Astrocyte (in vitro differentiated cells and primary cell): ENCODE data around the gene ASB5. TPM values are rescaled to one million over a fixed set of nuclear protein-coding genes. Genes with fewer than 3 reads are reported as not detected.
"Not testable (repeated sequence)": the region's sequence is repeated elsewhere in the genome, so short reads cannot be mapped to it uniquely, and the experiment has no call there.

Experiments used
- DNase-seq: peaks from one replicate; pipeline ENCODE4 v3.0.0-alpha.2; 2010; ENCODE audit warnings: low read depth
- FAIRE-seq: peaks from 2 replicates; lab custom pipeline; 2011; peaks lifted over from hg19 to GRCh38; lab: Jason Lieb, UNC
- H2AFZ ChIP-seq: 2 replicates; pipeline ENCODE4 v1.6.0; 2012; ENCODE audit warnings: low read depth, low read length, inconsistent platforms
- H3K27ac ChIP-seq: 2 replicates; pipeline ENCODE4 v1.5.1; 2011; ENCODE audit warnings: low read depth, low read length, inconsistent platforms
- H3K27me3 ChIP-seq: 2 replicates; pipeline ENCODE4 v1.6.0; 2011; ENCODE audit warnings: low read length, inconsistent platforms; ENCODE audit not compliant: insufficient read depth
- H3K36me3 ChIP-seq: 2 replicates; pipeline ENCODE4 v1.5.1; 2011; ENCODE audit warnings: low read length, inconsistent platforms; ENCODE audit not compliant: insufficient read depth
- H3K4me1 ChIP-seq: 2 replicates; pipeline ENCODE4 v1.5.1; 2011; ENCODE audit warnings: low read length, inconsistent platforms; ENCODE audit not compliant: insufficient read depth
- H3K4me2 ChIP-seq: 2 replicates; pipeline ENCODE4 v1.6.0; 2012; ENCODE audit warnings: low read length, inconsistent platforms
- H3K4me3 ChIP-seq: 2 replicates; pipeline ENCODE4 v1.5.1; 2011; ENCODE audit warnings: low read depth, mild to moderate bottlenecking, low read length, inconsistent platforms; ENCODE audit not compliant: insufficient read depth
- H3K79me2 ChIP-seq: 2 replicates; pipeline ENCODE4 v1.6.0; 2012; ENCODE audit warnings: mild to moderate bottlenecking, low read length, inconsistent platforms; ENCODE audit not compliant: insufficient read depth
- H3K9ac ChIP-seq: 2 replicates; pipeline ENCODE4 v1.6.0; 2012; ENCODE audit warnings: mild to moderate bottlenecking, low read length, inconsistent platforms
- H3K9me3 ChIP-seq: 2 replicates; pipeline ENCODE4 v1.5.1; 2012; ENCODE audit warnings: low read depth, mild to moderate bottlenecking, low read length, inconsistent platforms; ENCODE audit not compliant: insufficient read depth
- H4K20me1 ChIP-seq: 2 replicates; pipeline ENCODE4 v1.6.0; 2012; ENCODE audit warnings: low read length, inconsistent platforms; ENCODE audit not compliant: insufficient read depth
- H3K27ac Mint-ChIP-seq: one replicate; pipeline ENCODE4 v1.8.0; 2021; ENCODE audit warnings: mild to moderate bottlenecking, mixed read lengths; ENCODE audit not compliant: unreplicated experiment
- H3K27me3 Mint-ChIP-seq: one replicate; pipeline ENCODE4 v1.8.0; 2021; ENCODE audit warnings: low read depth, mixed read lengths; ENCODE audit not compliant: unreplicated experiment
- H3K36me3 Mint-ChIP-seq: one replicate; pipeline ENCODE4 v1.8.0; 2021; ENCODE audit warnings: low read depth, mixed read lengths; ENCODE audit not compliant: unreplicated experiment
- H3K4me1 Mint-ChIP-seq: one replicate; pipeline ENCODE4 v1.8.0; 2021; ENCODE audit warnings: low read depth, mixed read lengths; ENCODE audit not compliant: unreplicated experiment
- H3K4me3 Mint-ChIP-seq: one replicate; pipeline ENCODE4 v1.8.0; 2021; ENCODE audit warnings: mild to moderate bottlenecking, moderate library complexity, mixed read lengths; ENCODE audit not compliant: unreplicated experiment
- H3K9me3 Mint-ChIP-seq: one replicate; pipeline ENCODE4 v1.8.0; 2021; ENCODE audit warnings: mild to moderate bottlenecking, mixed read lengths; ENCODE audit not compliant: unreplicated experiment
- CTCF ChIP-seq: IDR thresholded peaks from 2 replicates; pipeline ENCODE4 v1.5.1; 2011; ENCODE audit warnings: low read depth, mild to moderate bottlenecking, inconsistent platforms, low read length, moderate library complexity; ENCODE audit not compliant: insufficient read depth
- EZH2 ChIP-seq: IDR thresholded peaks from 2 replicates; pipeline ENCODE4 v1.6.1; 2012; ENCODE audit warnings: mild to moderate bottlenecking, low read length, inconsistent platforms; ENCODE audit not compliant: insufficient read depth
- total RNA-seq: library from RNA; stranded (reverse); gene quantifications from 2 replicates; pipeline ENCODE4 v1.2.1, GENCODE V29; 2021

The ASB5 gene
- total RNA-seq, 1 donor from 2014 or later, result 0.43 TPM

GRCh38 chr4:176223561-176223960, 45.5 kb downstream of the ASB5 start:
- no peaks in the 10 kb centered on the region for H3K4me1 ChIP-seq

GRCh38 chr4:176222149-176222548, 46.9 kb downstream of the ASB5 start:
- Mint-ChIP-seq H3K36me3 (no peaks in the 10 kb centered on the region), H3K4me1 (no peaks in the 10 kb centered on the region), H3K9me3 (no peaks in the 10 kb centered on the region), H3K27ac (no peak overlapping the region), H3K4me3 (no peak overlapping the region), H3K27me3 (no peaks in the 10 kb centered on the region)
- Histone ChIP-seq H4K20me1 (no peaks in the 10 kb centered on the region), H3K27ac (no peak overlapping the region), H2AFZ (no peak overlapping the region), H3K9me3 (no peaks in the 10 kb centered on the region), H3K4me3 (no peak overlapping the region), H3K79me2 (no peaks in the 10 kb centered on the region), H3K27me3 (no peaks in the 10 kb centered on the region), H3K4me2 (no peak overlapping the region), H3K4me1 (no peaks in the 10 kb centered on the region), H3K9ac (no peak overlapping the region), H3K36me3 (no peaks in the 10 kb centered on the region)
- FAIRE-seq (no peak), DNase-seq (no peak)
- TF ChIP-seq CTCF, result no peak
- TF ChIP-seq EZH2, result no peak

More at GRCh38 chr4:176223561-176223960, 45.5 kb downstream of the ASB5 start:
- Histone ChIP-seq H3K36me3 (no peaks in the 10 kb centered on the region), H3K27ac (no peak overlapping the region), H3K9me3 (no peaks in the 10 kb centered on the region), H3K27me3 (no peaks in the 10 kb centered on the region), H4K20me1 (no peaks in the 10 kb centered on the region), H3K4me2 (no peak overlapping the region), H3K79me2 (no peaks in the 10 kb centered on the region), H3K9ac (no peak overlapping the region), H3K4me3 (no peak overlapping the region), H2AFZ (no peak overlapping the region)
- DNase-seq (no peak), FAIRE-seq (no peak)
- H3K4me3 Mint-ChIP-seq, result no peak overlapping the region
- TF ChIP-seq CTCF, result no peak
- TF ChIP-seq EZH2, result no peak
- no peaks in the 10 kb centered on the region for H3K36me3 Mint-ChIP-seq
- H3K27ac Mint-ChIP-seq, result no peak overlapping the region
- H3K9me3 Mint-ChIP-seq, result no peaks in the 10 kb centered on the region
- no peaks in the 10 kb centered on the region for H3K4me1 Mint-ChIP-seq
- H3K27me3 Mint-ChIP-seq, result no peaks in the 10 kb centered on the region

GRCh38 chr4:176217510-176217909, 51.5 kb downstream of the ASB5 start:
- Histone ChIP-seq H3K9me3 (no peaks in the 10 kb centered on the region), H3K4me3 (no peak overlapping the region), H3K79me2 (no peaks in the 10 kb centered on the region), H3K4me1 (no peaks in the 10 kb centered on the region), H4K20me1 (no peaks in the 10 kb centered on the region), H3K27me3 (no peaks in the 10 kb centered on the region), H3K4me2 (no peak overlapping the region), H3K9ac (no peak overlapping the region), H3K27ac (no peak overlapping the region), H3K36me3 (no peaks in the 10 kb centered on the region), H2AFZ (no peak overlapping the region)
- Mint-ChIP-seq H3K4me3 (no peak overlapping the region), H3K36me3 (no peaks in the 10 kb centered on the region), H3K9me3 (no peaks in the 10 kb centered on the region), H3K27me3 (no peaks in the 10 kb centered on the region), H3K4me1 (no peaks in the 10 kb centered on the region), H3K27ac (no peak overlapping the region)
- TF ChIP-seq CTCF (no peak), EZH2 (no peak)
- FAIRE-seq (no peak), DNase-seq (no peak)

GRCh38 chr4:176212351-176212750, 56.7 kb downstream of the ASB5 start:
- not testable (repeated sequence) for H3K9me3 Mint-ChIP-seq, H3K4me1 Mint-ChIP-seq, H3K4me2 ChIP-seq, H3K36me3 Mint-ChIP-seq, H4K20me1 ChIP-seq, H3K36me3 ChIP-seq, H3K4me3 Mint-ChIP-seq, H3K9ac ChIP-seq, H3K27me3 ChIP-seq, H3K27ac Mint-ChIP-seq, FAIRE-seq, DNase-seq, H3K4me3 ChIP-seq, H3K9me3 ChIP-seq, H3K27me3 Mint-ChIP-seq, H3K79me2 ChIP-seq, H3K27ac ChIP-seq, H3K4me1 ChIP-seq, H2AFZ ChIP-seq
